HEK293 (cell line): ENCODE data around the gene SFXN1.
"Not testable (repeated sequence)": the region's sequence is repeated elsewhere in the genome, so short reads cannot be mapped to it uniquely, and the experiment has no call there.

Experiments
- YY1 ChIP-seq: fragments of 450-650 bp; formaldehyde crosslinking; IDR thresholded peaks from 2 replicates; pipeline ENCODE4 v1.5.1; 2018; ENCODE audit warnings: missing biosample characterization, missing genetic modification characterization
- ZNF211 ChIP-seq: fragments of 450-650 bp; formaldehyde crosslinking; IDR thresholded peaks from 2 replicates; pipeline ENCODE4 v1.5.1; 2016; ENCODE audit warnings: low read depth, missing biosample characterization, missing genetic modification characterization
- ZNF791 ChIP-seq: fragments of 450-650 bp; formaldehyde crosslinking; IDR thresholded peaks from 2 replicates; pipeline ENCODE4 v1.5.1; 2016; ENCODE audit warnings: missing biosample characterization, missing genetic modification characterization
- TF ChIP-seq, protein P1 (sequence below): fragments of 450-650 bp; formaldehyde crosslinking; IDR thresholded peaks from 2 replicates; pipeline ENCODE4 v1.5.1; 2016; ENCODE audit warnings: missing biosample characterization, missing genetic modification characterization
- TF ChIP-seq, protein P2 (sequence below): fragments of 450-650 bp; formaldehyde crosslinking; IDR thresholded peaks from 2 replicates; pipeline ENCODE4; 2016; ENCODE audit warnings: missing biosample characterization, missing genetic modification characterization
- TF ChIP-seq, protein P3 (sequence below): fragments of 450-650 bp; formaldehyde crosslinking; IDR thresholded peaks from 2 replicates; pipeline ENCODE4 v1.5.1; 2016; ENCODE audit warnings: missing biosample characterization, missing genetic modification characterization
- TF ChIP-seq, protein P4 (sequence below): fragments of 450-650 bp; formaldehyde crosslinking; IDR thresholded peaks from 2 replicates; pipeline ENCODE4 v1.5.1; 2016; ENCODE audit warnings: missing biosample characterization, missing genetic modification characterization
- TF ChIP-seq, protein P5 (sequence below): fragments of 450-650 bp; formaldehyde crosslinking; IDR thresholded peaks from 2 replicates; pipeline ENCODE4 v1.5.1; 2016; ENCODE audit warnings: missing biosample characterization, missing genetic modification characterization, low read depth

DNA sequence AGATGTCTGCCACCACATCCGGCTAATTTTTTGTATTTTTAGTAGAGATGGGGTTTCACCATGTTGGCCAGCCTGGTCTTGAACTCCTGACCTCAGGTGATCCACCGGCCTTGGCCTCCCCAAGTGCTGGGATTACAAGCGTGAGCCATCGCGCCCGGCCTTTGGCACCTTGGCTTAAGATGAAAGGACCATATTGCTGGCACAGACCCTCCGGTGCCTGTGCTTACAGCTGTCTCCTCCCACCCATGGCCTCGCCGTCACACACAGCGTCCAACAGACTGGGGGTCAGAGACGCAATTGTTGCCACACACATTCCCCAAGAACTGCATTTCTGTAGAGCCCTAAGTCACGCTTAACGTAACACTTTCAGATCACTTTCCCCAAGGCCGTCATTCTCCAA lies 32.0 kb upstream of the SFXN1 start:
- TF ChIP-seq, protein P1, sequence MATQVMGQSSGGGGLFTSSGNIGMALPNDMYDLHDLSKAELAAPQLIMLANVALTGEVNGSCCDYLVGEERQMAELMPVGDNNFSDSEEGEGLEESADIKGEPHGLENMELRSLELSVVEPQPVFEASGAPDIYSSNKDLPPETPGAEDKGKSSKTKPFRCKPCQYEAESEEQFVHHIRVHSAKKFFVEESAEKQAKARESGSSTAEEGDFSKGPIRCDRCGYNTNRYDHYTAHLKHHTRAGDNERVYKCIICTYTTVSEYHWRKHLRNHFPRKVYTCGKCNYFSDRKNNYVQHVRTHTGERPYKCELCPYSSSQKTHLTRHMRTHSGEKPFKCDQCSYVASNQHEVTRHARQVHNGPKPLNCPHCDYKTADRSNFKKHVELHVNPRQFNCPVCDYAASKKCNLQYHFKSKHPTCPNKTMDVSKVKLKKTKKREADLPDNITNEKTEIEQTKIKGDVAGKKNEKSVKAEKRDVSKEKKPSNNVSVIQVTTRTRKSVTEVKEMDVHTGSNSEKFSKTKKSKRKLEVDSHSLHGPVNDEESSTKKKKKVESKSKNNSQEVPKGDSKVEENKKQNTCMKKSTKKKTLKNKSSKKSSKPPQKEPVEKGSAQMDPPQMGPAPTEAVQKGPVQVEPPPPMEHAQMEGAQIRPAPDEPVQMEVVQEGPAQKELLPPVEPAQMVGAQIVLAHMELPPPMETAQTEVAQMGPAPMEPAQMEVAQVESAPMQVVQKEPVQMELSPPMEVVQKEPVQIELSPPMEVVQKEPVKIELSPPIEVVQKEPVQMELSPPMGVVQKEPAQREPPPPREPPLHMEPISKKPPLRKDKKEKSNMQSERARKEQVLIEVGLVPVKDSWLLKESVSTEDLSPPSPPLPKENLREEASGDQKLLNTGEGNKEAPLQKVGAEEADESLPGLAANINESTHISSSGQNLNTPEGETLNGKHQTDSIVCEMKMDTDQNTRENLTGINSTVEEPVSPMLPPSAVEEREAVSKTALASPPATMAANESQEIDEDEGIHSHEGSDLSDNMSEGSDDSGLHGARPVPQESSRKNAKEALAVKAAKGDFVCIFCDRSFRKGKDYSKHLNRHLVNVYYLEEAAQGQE (tag by site-specific recombination): not testable (repeated sequence)
- not testable (repeated sequence) for TF ChIP-seq YY1 (tag by site-specific recombination); ZNF791; ZNF211 (tag by site-specific recombination)
- TF ChIP-seq, protein P2, sequence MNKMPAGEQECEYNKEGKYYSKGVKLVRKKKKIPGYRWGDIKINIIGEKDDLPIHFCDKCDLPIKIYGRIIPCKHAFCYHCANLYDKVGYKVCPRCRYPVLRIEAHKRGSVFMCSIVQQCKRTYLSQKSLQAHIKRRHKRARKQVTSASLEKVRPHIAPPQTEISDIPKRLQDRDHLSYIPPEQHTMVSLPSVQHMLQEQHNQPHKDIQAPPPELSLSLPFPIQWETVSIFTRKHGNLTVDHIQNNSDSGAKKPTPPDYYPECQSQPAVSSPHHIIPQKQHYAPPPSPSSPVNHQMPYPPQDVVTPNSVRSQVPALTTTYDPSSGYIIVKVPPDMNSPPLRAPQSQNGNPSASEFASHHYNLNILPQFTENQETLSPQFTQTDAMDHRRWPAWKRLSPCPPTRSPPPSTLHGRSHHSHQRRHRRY (tag by site-specific recombination): not testable (repeated sequence)
- TF ChIP-seq, protein P3, sequence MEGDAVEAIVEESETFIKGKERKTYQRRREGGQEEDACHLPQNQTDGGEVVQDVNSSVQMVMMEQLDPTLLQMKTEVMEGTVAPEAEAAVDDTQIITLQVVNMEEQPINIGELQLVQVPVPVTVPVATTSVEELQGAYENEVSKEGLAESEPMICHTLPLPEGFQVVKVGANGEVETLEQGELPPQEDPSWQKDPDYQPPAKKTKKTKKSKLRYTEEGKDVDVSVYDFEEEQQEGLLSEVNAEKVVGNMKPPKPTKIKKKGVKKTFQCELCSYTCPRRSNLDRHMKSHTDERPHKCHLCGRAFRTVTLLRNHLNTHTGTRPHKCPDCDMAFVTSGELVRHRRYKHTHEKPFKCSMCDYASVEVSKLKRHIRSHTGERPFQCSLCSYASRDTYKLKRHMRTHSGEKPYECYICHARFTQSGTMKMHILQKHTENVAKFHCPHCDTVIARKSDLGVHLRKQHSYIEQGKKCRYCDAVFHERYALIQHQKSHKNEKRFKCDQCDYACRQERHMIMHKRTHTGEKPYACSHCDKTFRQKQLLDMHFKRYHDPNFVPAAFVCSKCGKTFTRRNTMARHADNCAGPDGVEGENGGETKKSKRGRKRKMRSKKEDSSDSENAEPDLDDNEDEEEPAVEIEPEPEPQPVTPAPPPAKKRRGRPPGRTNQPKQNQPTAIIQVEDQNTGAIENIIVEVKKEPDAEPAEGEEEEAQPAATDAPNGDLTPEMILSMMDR (tag by site-specific recombination): not testable (repeated sequence)
- TF ChIP-seq, protein P4, sequence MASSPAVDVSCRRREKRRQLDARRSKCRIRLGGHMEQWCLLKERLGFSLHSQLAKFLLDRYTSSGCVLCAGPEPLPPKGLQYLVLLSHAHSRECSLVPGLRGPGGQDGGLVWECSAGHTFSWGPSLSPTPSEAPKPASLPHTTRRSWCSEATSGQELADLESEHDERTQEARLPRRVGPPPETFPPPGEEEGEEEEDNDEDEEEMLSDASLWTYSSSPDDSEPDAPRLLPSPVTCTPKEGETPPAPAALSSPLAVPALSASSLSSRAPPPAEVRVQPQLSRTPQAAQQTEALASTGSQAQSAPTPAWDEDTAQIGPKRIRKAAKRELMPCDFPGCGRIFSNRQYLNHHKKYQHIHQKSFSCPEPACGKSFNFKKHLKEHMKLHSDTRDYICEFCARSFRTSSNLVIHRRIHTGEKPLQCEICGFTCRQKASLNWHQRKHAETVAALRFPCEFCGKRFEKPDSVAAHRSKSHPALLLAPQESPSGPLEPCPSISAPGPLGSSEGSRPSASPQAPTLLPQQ: not testable (repeated sequence)
- TF ChIP-seq, protein P5, sequence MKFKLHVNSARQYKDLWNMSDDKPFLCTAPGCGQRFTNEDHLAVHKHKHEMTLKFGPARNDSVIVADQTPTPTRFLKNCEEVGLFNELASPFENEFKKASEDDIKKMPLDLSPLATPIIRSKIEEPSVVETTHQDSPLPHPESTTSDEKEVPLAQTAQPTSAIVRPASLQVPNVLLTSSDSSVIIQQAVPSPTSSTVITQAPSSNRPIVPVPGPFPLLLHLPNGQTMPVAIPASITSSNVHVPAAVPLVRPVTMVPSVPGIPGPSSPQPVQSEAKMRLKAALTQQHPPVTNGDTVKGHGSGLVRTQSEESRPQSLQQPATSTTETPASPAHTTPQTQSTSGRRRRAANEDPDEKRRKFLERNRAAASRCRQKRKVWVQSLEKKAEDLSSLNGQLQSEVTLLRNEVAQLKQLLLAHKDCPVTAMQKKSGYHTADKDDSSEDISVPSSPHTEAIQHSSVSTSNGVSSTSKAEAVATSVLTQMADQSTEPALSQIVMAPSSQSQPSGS (tag by site-specific recombination): not testable (repeated sequence)
